Fibroblast of lung (primary cell): ENCODE results near the gene GRIK4.

ENCODE experiments used
- CTCF ChIP-seq, 2 donors: IDR thresholded peaks in 1 of 2; conservative IDR thresholded peaks in 1 of 2; 1 replicate in 1 of 2; 2 replicates in 1 of 2; pipeline ENCODE4 v1.5.1; 2011 to 2012; ENCODE audit warnings: low read length in 2 of 2, control low read depth in 1 of 2, inconsistent platforms in 1 of 2, low read depth in 1 of 2, mild to moderate bottlenecking in 1 of 2
- EZH2 ChIP-seq: IDR thresholded peaks from 2 replicates; pipeline ENCODE4 v1.5.1; 2012; ENCODE audit warnings: low read length, control low read depth, mild to moderate bottlenecking; ENCODE audit errors: missing control alignments

DNA sequence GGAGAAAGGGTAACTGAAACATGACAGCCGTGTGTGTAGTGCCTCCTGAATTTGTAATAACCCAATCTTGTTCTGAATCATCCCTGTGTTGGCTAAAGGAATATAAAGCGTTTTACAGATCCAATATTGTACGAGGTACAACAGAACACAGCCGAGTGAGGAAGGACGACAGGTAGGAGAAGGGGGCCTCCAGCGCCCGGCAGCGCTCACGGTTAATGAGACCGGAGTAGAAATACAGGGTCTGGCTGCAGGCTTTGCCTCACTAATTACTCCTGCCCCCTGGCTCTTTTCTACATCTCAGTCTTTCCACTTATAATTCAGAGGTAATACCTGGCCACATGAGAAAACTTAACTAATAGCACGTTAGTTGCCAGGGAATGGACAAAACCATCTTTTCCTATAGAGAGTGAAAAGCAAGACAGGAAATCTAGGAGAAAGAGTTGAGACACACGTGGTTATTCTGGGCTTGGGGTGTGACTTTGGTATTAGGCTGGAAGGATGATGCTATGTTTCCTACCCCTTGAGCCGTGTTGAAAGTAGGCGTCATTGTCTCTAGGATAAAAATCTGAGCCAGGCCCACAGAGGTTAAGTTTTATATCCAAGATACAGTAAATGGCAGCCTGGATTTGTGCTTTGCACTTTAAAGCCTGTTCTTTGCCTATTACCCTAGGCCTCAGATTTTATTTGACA is 54.1 kb downstream of the GRIK4 start:
- no peak for TF ChIP-seq CTCF (conservative IDR thresholded peaks at IDR 0.05 in 1 of 2, IDR thresholded peaks at IDR 0.05 in 1 of 2; ENCODE audit: low read depth in 1 of 2, low read length in 2 of 2)
- TF ChIP-seq EZH2, result no peak
